A549 (cell line): Measurements from ENCODE around the gene SLC37A1.

Experiments
- CTCF ChIP-seq: fragments of >200 bp; sonication (Bioruptor Twin); formaldehyde crosslinking; IDR thresholded peaks from 3 replicates; pipeline ENCODE4 v1.5.1; 2016
- MAX ChIP-seq: IDR thresholded peaks from 2 replicates; pipeline ENCODE4 v1.6.1; 2012
- RARB ChIP-seq: fragments of 250-450 bp; sonication (Bioruptor Pico); IDR thresholded peaks from 2 replicates; pipeline ENCODE4 v1.8.0; 2021; ENCODE audit warnings: mild to moderate bottlenecking, moderate library complexity
- REST ChIP-seq: fragments of 200-600 bp; sonication (generic); IDR thresholded peaks from 2 replicates; pipeline ENCODE4 v1.6.1; 2016; ENCODE audit warnings: antibody characterized with exemption, mild to moderate bottlenecking, moderate library complexity

- TF ChIP-seq REST (no peak), CTCF (no peak), MAX (no peak), RARB (CRISPR knock-in tag) (no peak)
Observed at GRCh38 chr21:42526379-42526727, 12.7 kb downstream of the SLC37A1 start.
